Stimulated activated naive CD4-positive, alpha-beta T cell (primary cell): Measurements from ENCODE around the gene ELAPOR2.
"Not testable (repeated sequence)": the region's sequence is repeated elsewhere in the genome, so short reads cannot be mapped to it uniquely, and the experiment has no call there.

Experiments used
- DNase-seq, 6 experiments: peaks; one replicate each; lab custom pipeline; 2025; lab: John Stamatoyannopoulos, UW

Gene ELAPOR2

GRCh38 chr7:87041586-87041985, 17.9 kb downstream of the ELAPOR2 start:
- not testable (repeated sequence) for DNase-seq

GRCh38 chr7:87039691-87040299, 19.7 kb downstream of the ELAPOR2 start:
- not testable (repeated sequence) for DNase-seq

GRCh38 chr7:87038993-87039690, 20.3 kb downstream of the ELAPOR2 start:
- DNase-seq, result no peak

- DNase-seq, result no peak
Observed at GRCh38 chr7:87036985-87037384, 22.5 kb downstream of the ELAPOR2 start.

GRCh38 chr7:87032604-87033339, 26.7 kb downstream of the ELAPOR2 start:
- DNase-seq, result no peak

- DNase-seq, result no peak
Observed at GRCh38 chr7:87029078-87029477, 30.4 kb downstream of the ELAPOR2 start.

GRCh38 chr7:87028636-87029035, 30.8 kb downstream of the ELAPOR2 start:
- peak in 1 of 6 experiments; percentile 0 for DNase-seq

- no peak for DNase-seq
Observed at GRCh38 chr7:87027900-87028299, 31.6 kb downstream of the ELAPOR2 start.

- DNase-seq, result no peak
Observed at GRCh38 chr7:87021285-87021684, 38.2 kb downstream of the ELAPOR2 start.

- no peak for DNase-seq
Observed at GRCh38 chr7:87016606-87017005, 42.8 kb downstream of the ELAPOR2 start.

- DNase-seq, result no peak
Observed at GRCh38 chr7:87013840-87014190, 45.6 kb downstream of the ELAPOR2 start.

- no peak for DNase-seq
Observed at GRCh38 chr7:87013136-87013839, 46.2 kb downstream of the ELAPOR2 start.
